Measurements from ENCODE around the gene IL12A. TPM values are rescaled to one million over a fixed set of nuclear protein-coding genes. Genes with fewer than 3 reads are reported as not detected.
A peak's percentile ranks its signal among the peaks of the same experiment; 100 is the strongest.

The IL12A gene
- total and polyA plus RNA-seq, 10 of the 15 experiments (the other 5 are each of a cell fraction or from before 2014, with no cell fraction given), result 0.50 to 10.9 (median 3.5) TPM

- Histone ChIP-seq H3K79me2 (ENCODE audit: control insufficient read depth, insufficient read depth, low read length) (peaks cover 20% of the 10 kb centered on the region), H3K36me3 (ENCODE audit: control insufficient read depth in 2 of 2, insufficient read depth in 2 of 2, low read length in 1 of 2) (no peaks in the 10 kb centered on the region; a peak in 1 of 4 replicates), H3K4me1 (ENCODE audit: control insufficient read depth, insufficient read depth, low read length) (peaks cover 17% of the 10 kb centered on the region), H3K9me3 (replicated peaks; ENCODE audit: control insufficient read depth, insufficient read depth, low read length) (no peaks in the 10 kb centered on the region; the same call in 2 of the 3 replicates), H2AFZ (ENCODE audit: control insufficient read depth, low read depth, low read length) (peak overlapping the region; percentile 12; the same call in 1 of the 2 replicates), H3K27ac (ENCODE audit: control insufficient read depth, insufficient read depth) (no peak overlapping the region), H3K4me2 (ENCODE audit: control insufficient read depth, insufficient read depth) (no peak overlapping the region), H3K9ac (ENCODE audit: control insufficient read depth, insufficient read depth, low read length) (no peak overlapping the region), H4K20me1 (ENCODE audit: control insufficient read depth, insufficient read depth) (no peaks in the 10 kb centered on the region), H3K4me3 (no peak overlapping the region), H3K27me3 (replicated peaks in 1 of 2; ENCODE audit: control insufficient read depth in 2 of 2, insufficient read depth in 2 of 2, low read length in 1 of 2) (no peaks in the 10 kb centered on the region)
- ChIA-PET RAD21 (ENCODE audit: unreplicated experiment) (interaction anchor here (0.6 to 8.4 kb wide), 16 partner anchors 8 to 155 kb away, joined by 3 to 119 read pairs (median 3); no protein-coding TSS in a partner anchor), SMC1A (ENCODE audit: uncharacterized antibody, unreplicated experiment) (interaction anchor here (0.6 to 12.8 kb wide), 31 partner anchors 8 to 396 kb away, joined by 3 to 197 read pairs (median 5); no protein-coding TSS in a partner anchor), CTCF (interaction anchor here (0.8 to 12.6 kb wide), 33 partner anchors 8 to 353 kb away, joined by 3 to 288 read pairs (median 7); no protein-coding TSS in a partner anchor), POLR2A (interaction anchor here (0.7 to 1.2 kb wide), 3 partner anchors 15 to 23 kb away, joined by 4 to 6 read pairs (median 5); no protein-coding TSS in a partner anchor)
- BruUV-seq (replicated peaks), result no TSS peak
- intact Hi-C loops (cut with micrococcal nuclease; ENCODE audit: unreplicated experiment), result loop anchor here (5.0 kb wide), 2 partner anchors 85 to 100 kb away; no protein-coding TSS in a partner anchor
- FAIRE-seq, result no peak
- 63% methylated on average over 5 of the region's 5 CpGs for WGBS (ENCODE audit: insufficient coverage, insufficient replicate concordance, low lambda C conversion rate, missing lambda C conversion rate)
- TF ChIP-seq ATF3 (IDR thresholded peaks at IDR 0.05; ENCODE audit: borderline replicate concordance, extremely low read depth, low read depth, low read length) (no peak), E2F8 (IDR thresholded peaks at IDR 0.05; ENCODE audit: low read depth, partially characterized antibody) (no peak), SP1 (IDR thresholded peaks at IDR 0.05; ENCODE audit: low read depth, low read length) (no peak), SMC3 (IDR thresholded peaks at IDR 0.05; ENCODE audit: borderline replicate concordance, low read length) (peak; percentile 21; the same call in 1 of the 2 replicates), CTCF (IDR thresholded peaks at IDR 0.05 in 2 of 3, conservative IDR thresholded peaks at IDR 0.05 in 1 of 3; ENCODE audit: control insufficient read depth in 2 of 3, extremely low read depth in 1 of 3, insufficient read depth in 1 of 3, low read depth in 3 of 3, low read length in 3 of 3) (peak; percentile 25 to 35 (median 34); a peak in 4 of 6 replicates), RAD21 (IDR thresholded peaks at IDR 0.05; ENCODE audit: insufficient read depth, low read depth, low read length) (peak; percentile 34), MAX (IDR thresholded peaks at IDR 0.05; ENCODE audit: low read depth, low read length) (no peak), GABPA (IDR thresholded peaks at IDR 0.05; ENCODE audit: low read depth) (no peak), IKZF1 (conservative IDR thresholded peaks at IDR 0.05) (no peak), RAD51 (IDR thresholded peaks at IDR 0.05) (no peak), PKNOX1 (IDR thresholded peaks at IDR 0.05) (0 out of 2 replicates have a peak, but pooled peaks have one; percentile 15), RCOR1 (conservative IDR thresholded peaks at IDR 0.05; ENCODE audit: low read depth, low read length) (no peak)
- DNase-seq (ENCODE audit: low read depth, low spot score), result no peak
- in situ Hi-C loops (cut with MboI), result no loop called here
- ATAC-seq, result peak; percentile 7; the same call in 1 of the 3 replicates
These were observed 1.3 kb upstream of the IL12A start for GRCh38 chr3:159987291-159987711.
